ENCODE data around the gene RSBN1. TPM values are rescaled to one million over a fixed set of nuclear protein-coding genes. Genes with fewer than 3 reads are reported as not detected.

The RSBN1 gene
- total and polyA plus RNA-seq, 10 of the 15 experiments (the other 5 are each of a cell fraction or from before 2014, with no cell fraction given) = 2.9 to 26.8 (median 11.5) TPM

- H3K4me1 ChIP-seq (ENCODE audit: control insufficient read depth, insufficient read depth, low read length) = peaks cover 3% of the 10 kb centered on the region; the same call in 1 of the 2 replicates
- no peaks in the 10 kb centered on the region for H3K27me3 ChIP-seq (replicated peaks in 1 of 2; ENCODE audit: control insufficient read depth in 2 of 2, insufficient read depth in 2 of 2, low read length in 1 of 2)
- RAD21 ChIA-PET (ENCODE audit: unreplicated experiment) = no interaction called here
- DNase-seq (ENCODE audit: low read depth, low spot score) (no peak), FAIRE-seq (no peak), ATAC-seq (no peak)
- H3K9ac ChIP-seq (ENCODE audit: control insufficient read depth, insufficient read depth, low read length) = no peak overlapping the region
- no peaks in the 10 kb centered on the region for H3K9me3 ChIP-seq (replicated peaks; ENCODE audit: control insufficient read depth, insufficient read depth, low read length)
- TF ChIP-seq TCF3 (IDR thresholded peaks at IDR 0.05; ENCODE audit: borderline replicate concordance, insufficient read depth, low read depth, low read length) (no peak), MAX (IDR thresholded peaks at IDR 0.05; ENCODE audit: low read depth, low read length) (no peak), GATAD2B (conservative IDR thresholded peaks at IDR 0.05; ENCODE audit: low read depth) (no peak), SUZ12 (IDR thresholded peaks at IDR 0.05; ENCODE audit: unreplicated experiment) (no peak), TCF12 (IDR thresholded peaks at IDR 0.05; ENCODE audit: low read depth, low read length) (no peak)
- H4K20me1 ChIP-seq (ENCODE audit: control insufficient read depth, insufficient read depth) = no peaks in the 10 kb centered on the region
- intact Hi-C loops (cut with micrococcal nuclease; ENCODE audit: unreplicated experiment) (no loop called here), in situ Hi-C loops (cut with MboI) (no loop called here)
- H3K27ac ChIP-seq (ENCODE audit: control insufficient read depth, insufficient read depth) = no peak overlapping the region
- no peak overlapping the region for H2AFZ ChIP-seq (ENCODE audit: control insufficient read depth, low read depth, low read length)
- no TSS peak for BruUV-seq (replicated peaks)
- no peaks in the 10 kb centered on the region for H3K79me2 ChIP-seq (ENCODE audit: control insufficient read depth, insufficient read depth, low read length)
- SMC1A ChIA-PET (ENCODE audit: uncharacterized antibody, unreplicated experiment) = no interaction called here
- H3K36me3 ChIP-seq (ENCODE audit: control insufficient read depth in 2 of 2, insufficient read depth in 2 of 2, low read length in 1 of 2) = peaks cover 3 to 10% of the 10 kb centered on the region in 2 experiments; a peak in 3 of 4 replicates
- WGBS (ENCODE audit: insufficient coverage, insufficient replicate concordance, low lambda C conversion rate, missing lambda C conversion rate) = 96% methylated on average over 3 of the region's 3 CpGs
- H3K4me2 ChIP-seq (ENCODE audit: control insufficient read depth, insufficient read depth) = no peak overlapping the region
- CTCF ChIA-PET = interaction anchor here (1.1 kb wide), 1 partner anchor 633 kb away, joined by 3 read pairs; no protein-coding TSS in a partner anchor
- POLR2A ChIA-PET = no interaction called here
- H3K4me3 ChIP-seq = no peak overlapping the region
Observed at GRCh38 chr1:113745425-113745824, 66.9 kb downstream of the RSBN1 start.

DNA sequence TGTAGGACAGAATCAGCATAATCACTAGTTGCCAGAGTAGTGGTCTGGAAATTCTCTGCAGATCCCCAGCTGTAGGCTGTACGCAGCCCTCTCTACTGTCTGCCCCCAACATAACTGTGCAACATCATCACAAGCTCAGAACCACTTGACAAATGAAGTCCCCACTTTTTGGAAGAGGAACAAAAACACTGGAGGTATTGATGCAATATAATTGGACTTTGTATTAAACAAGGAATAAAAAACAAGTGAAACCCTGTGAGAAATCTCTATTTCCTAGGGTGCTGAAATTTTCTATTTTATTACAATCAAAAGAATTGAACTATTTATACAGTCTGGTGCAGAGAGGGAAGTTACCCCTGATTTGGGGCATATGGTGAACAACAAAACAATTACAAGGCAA lies 68.2 kb downstream of the RSBN1 start:
- Histone ChIP-seq H2AFZ (ENCODE audit: control insufficient read depth, low read depth, low read length) (no peak overlapping the region), H3K27ac (ENCODE audit: control insufficient read depth, insufficient read depth) (no peak overlapping the region), H4K20me1 (ENCODE audit: control insufficient read depth, insufficient read depth) (no peaks in the 10 kb centered on the region), H3K27me3 (replicated peaks in 1 of 2; ENCODE audit: control insufficient read depth in 2 of 2, insufficient read depth in 2 of 2, low read length in 1 of 2) (no peaks in the 10 kb centered on the region), H3K9ac (ENCODE audit: control insufficient read depth, insufficient read depth, low read length) (no peak overlapping the region), H3K4me1 (ENCODE audit: control insufficient read depth, insufficient read depth, low read length) (peaks cover 3% of the 10 kb centered on the region; the same call in 1 of the 2 replicates), H3K9me3 (replicated peaks; ENCODE audit: control insufficient read depth, insufficient read depth, low read length) (no peaks in the 10 kb centered on the region), H3K4me3 (no peak overlapping the region), H3K4me2 (ENCODE audit: control insufficient read depth, insufficient read depth) (no peak overlapping the region), H3K79me2 (ENCODE audit: control insufficient read depth, insufficient read depth, low read length) (no peaks in the 10 kb centered on the region), H3K36me3 (ENCODE audit: control insufficient read depth in 2 of 2, insufficient read depth in 2 of 2, low read length in 1 of 2) (peaks cover 3 to 11% of the 10 kb centered on the region in 2 experiments; a peak in 3 of 4 replicates)
- ChIA-PET RAD21 (ENCODE audit: unreplicated experiment) (no interaction called here), POLR2A (no interaction called here), CTCF (no interaction called here), SMC1A (ENCODE audit: uncharacterized antibody, unreplicated experiment) (interaction anchor here (0.5 to 2.3 kb wide), 4 partner anchors 9 to 691 kb away, joined by 3 to 10 read pairs (median 4); no protein-coding TSS in a partner anchor)
- FAIRE-seq (no peak), ATAC-seq (no peak), DNase-seq (ENCODE audit: low read depth, low spot score) (no peak)
- intact Hi-C loops (cut with micrococcal nuclease; ENCODE audit: unreplicated experiment) (no loop called here), in situ Hi-C loops (cut with MboI) (no loop called here)
- WGBS (ENCODE audit: insufficient coverage, insufficient replicate concordance, low lambda C conversion rate, missing lambda C conversion rate) = 100% methylated on average over 1 of the region's 1 CpG
- no peak for TF ChIP-seq SUPT20H (IDR thresholded peaks at IDR 0.05; ENCODE audit: borderline replicate concordance, control insufficient read depth, low read depth, low read length)
- BruUV-seq (replicated peaks) = no TSS peak

Measured in GM12878 (cell line).